Measurements from ENCODE around the gene PGBD2. TPM values are rescaled to one million over a fixed set of nuclear protein-coding genes. Genes with fewer than 3 reads are reported as not detected.

Gene PGBD2
- total and polyA plus RNA-seq, 9 of the 15 experiments (the other 6 are each of a cell fraction or from before 2014, with no cell fraction given), result 11.9 to 21.8 (median 14.7) TPM

DNA sequence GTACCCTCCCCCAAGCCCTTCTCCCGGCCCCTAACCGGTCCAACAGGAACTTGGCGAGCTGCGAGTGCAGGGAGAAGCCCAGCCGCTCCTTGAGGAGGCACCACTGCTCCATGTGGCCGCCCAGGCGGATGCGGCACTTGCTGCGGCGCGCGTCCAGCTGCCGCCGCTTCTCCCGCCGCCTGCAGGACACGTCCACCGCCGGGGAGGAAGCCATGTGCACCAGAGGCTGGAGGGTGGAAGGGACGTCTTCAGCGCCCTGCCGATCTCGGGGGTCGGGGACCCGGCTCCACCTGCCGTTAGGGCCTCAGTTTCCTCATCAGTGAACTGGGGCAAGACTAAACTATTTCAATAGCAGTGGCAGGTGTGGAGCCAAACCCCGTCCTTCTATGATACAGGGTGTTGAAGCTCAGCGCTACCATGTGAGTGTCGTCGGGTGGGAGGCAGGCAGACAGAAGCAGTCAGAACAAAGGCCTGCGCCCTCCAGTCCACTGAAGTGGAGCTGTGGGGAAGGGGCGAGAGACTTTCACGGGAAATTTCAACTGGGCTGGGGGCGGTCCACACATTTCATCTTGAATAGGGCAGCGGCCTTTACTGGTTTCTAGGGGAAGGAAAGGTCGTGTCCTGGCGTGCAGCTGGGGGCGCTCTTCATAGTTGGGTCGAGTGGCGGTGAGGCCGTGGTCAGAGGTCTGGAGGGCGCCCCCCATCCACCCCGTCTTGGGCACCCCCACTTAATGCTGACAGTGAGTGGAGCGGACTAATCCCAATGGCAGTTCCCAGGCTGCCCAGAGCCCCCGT is 47.7 kb upstream of the PGBD2 start (continued):
- TF ChIP-seq, protein P1, sequence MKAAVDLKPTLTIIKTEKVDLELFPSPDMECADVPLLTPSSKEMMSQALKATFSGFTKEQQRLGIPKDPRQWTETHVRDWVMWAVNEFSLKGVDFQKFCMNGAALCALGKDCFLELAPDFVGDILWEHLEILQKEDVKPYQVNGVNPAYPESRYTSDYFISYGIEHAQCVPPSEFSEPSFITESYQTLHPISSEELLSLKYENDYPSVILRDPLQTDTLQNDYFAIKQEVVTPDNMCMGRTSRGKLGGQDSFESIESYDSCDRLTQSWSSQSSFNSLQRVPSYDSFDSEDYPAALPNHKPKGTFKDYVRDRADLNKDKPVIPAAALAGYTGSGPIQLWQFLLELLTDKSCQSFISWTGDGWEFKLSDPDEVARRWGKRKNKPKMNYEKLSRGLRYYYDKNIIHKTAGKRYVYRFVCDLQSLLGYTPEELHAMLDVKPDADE (conservative IDR thresholded peaks at IDR 0.05; ENCODE audit: control insufficient read depth, low read depth, low read length), result peak; percentile 73
- no peak for TF ChIP-seq SMC3 (conservative IDR thresholded peaks at IDR 0.05; ENCODE audit: insufficient read depth, low read depth, low read length)
- TF ChIP-seq FOXJ3 (CRISPR knock-in tag; IDR thresholded peaks at IDR 0.05), result no peak
- peak; percentile 69 for TF ChIP-seq TAF1 (IDR thresholded peaks at IDR 0.05; ENCODE audit: control insufficient read depth, extremely low read depth, insufficient read depth, low read length, severe bottlenecking)
- TF ChIP-seq, protein P2, sequence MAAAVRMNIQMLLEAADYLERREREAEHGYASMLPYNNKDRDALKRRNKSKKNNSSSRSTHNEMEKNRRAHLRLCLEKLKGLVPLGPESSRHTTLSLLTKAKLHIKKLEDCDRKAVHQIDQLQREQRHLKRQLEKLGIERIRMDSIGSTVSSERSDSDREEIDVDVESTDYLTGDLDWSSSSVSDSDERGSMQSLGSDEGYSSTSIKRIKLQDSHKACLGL (CRISPR knock-in tag; IDR thresholded peaks at IDR 0.05; ENCODE audit: borderline replicate concordance, poor library complexity, severe bottlenecking), result no peak
- TF ChIP-seq ZNF253 (CRISPR knock-in tag; conservative IDR thresholded peaks at IDR 0.05), result no peak
- no peak for TF ChIP-seq NCOA4 (IDR thresholded peaks at IDR 0.05; ENCODE audit: partially characterized antibody)
- no peak for TF ChIP-seq ZNF551 (CRISPR knock-in tag; IDR thresholded peaks at IDR 0.05)
- TF ChIP-seq ZC3H11A (IDR thresholded peaks at IDR 0.05; ENCODE audit: low read depth, low read length), result no peak
- TF ChIP-seq CBX8 (IDR thresholded peaks at IDR 0.05; ENCODE audit: borderline replicate concordance, extremely low read depth, low read depth, low read length, poor library complexity, severe bottlenecking), result no peak
- peak; percentile 20; the same call in 1 of the 2 replicates for TF ChIP-seq ATF1 (CRISPR knock-in tag; IDR thresholded peaks at IDR 0.05)
- peak; percentile 42 for TF ChIP-seq ATF1 (tag; IDR thresholded peaks at IDR 0.05)
- no peak; the same call in 1 of the 2 replicates for TF ChIP-seq FOXP1 (CRISPR knock-in tag; IDR thresholded peaks at IDR 0.05)
- no peak for TF ChIP-seq MEF2A (IDR thresholded peaks at IDR 0.05; ENCODE audit: control insufficient read depth, low read depth, low read length)
- TF ChIP-seq TEAD2 (tag; IDR thresholded peaks at IDR 0.05), result 0 out of 2 replicates have a peak, but pooled peaks have one; percentile 31
- no peak for TF ChIP-seq BMI1 (IDR thresholded peaks at IDR 0.05; ENCODE audit: low read length)
- TF ChIP-seq, protein P3, sequence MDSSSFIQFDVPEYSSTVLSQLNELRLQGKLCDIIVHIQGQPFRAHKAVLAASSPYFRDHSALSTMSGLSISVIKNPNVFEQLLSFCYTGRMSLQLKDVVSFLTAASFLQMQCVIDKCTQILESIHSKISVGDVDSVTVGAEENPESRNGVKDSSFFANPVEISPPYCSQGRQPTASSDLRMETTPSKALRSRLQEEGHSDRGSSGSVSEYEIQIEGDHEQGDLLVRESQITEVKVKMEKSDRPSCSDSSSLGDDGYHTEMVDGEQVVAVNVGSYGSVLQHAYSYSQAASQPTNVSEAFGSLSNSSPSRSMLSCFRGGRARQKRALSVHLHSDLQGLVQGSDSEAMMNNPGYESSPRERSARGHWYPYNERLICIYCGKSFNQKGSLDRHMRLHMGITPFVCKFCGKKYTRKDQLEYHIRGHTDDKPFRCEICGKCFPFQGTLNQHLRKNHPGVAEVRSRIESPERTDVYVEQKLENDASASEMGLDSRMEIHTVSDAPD (CRISPR knock-in tag; IDR thresholded peaks at IDR 0.05), result no peak
- TF ChIP-seq ZNF239 (CRISPR knock-in tag; IDR thresholded peaks at IDR 0.05), result no peak; the same call in 1 of the 2 replicates
- TF ChIP-seq, protein P4, sequence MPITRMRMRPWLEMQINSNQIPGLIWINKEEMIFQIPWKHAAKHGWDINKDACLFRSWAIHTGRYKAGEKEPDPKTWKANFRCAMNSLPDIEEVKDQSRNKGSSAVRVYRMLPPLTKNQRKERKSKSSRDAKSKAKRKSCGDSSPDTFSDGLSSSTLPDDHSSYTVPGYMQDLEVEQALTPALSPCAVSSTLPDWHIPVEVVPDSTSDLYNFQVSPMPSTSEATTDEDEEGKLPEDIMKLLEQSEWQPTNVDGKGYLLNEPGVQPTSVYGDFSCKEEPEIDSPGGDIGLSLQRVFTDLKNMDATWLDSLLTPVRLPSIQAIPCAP (CRISPR knock-in tag; IDR thresholded peaks at IDR 0.05; ENCODE audit: borderline replicate concordance), result no peak
- TF ChIP-seq MAFG (tag; conservative IDR thresholded peaks at IDR 0.05), result no peak
- TF ChIP-seq, protein P5, sequence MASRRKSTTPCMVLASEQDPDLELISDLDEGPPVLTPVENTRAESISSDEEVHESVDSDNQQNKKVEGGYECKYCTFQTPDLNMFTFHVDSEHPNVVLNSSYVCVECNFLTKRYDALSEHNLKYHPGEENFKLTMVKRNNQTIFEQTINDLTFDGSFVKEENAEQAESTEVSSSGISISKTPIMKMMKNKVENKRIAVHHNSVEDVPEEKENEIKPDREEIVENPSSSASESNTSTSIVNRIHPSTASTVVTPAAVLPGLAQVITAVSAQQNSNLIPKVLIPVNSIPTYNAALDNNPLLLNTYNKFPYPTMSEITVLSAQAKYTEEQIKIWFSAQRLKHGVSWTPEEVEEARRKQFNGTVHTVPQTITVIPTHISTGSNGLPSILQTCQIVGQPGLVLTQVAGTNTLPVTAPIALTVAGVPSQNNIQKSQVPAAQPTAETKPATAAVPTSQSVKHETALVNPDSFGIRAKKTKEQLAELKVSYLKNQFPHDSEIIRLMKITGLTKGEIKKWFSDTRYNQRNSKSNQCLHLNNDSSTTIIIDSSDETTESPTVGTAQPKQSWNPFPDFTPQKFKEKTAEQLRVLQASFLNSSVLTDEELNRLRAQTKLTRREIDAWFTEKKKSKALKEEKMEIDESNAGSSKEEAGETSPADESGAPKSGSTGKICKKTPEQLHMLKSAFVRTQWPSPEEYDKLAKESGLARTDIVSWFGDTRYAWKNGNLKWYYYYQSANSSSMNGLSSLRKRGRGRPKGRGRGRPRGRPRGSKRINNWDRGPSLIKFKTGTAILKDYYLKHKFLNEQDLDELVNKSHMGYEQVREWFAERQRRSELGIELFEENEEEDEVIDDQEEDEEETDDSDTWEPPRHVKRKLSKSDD (conservative IDR thresholded peaks at IDR 0.05; ENCODE audit: low read length), result no peak
